Hematopoietic multipotent progenitor cell (in vitro differentiated cells): Measurements from ENCODE around the gene DYDC2. TPM values are rescaled to one million over a fixed set of nuclear protein-coding genes. Genes with fewer than 3 reads are reported as not detected.
A peak's percentile ranks its signal among the peaks of the same experiment; 100 is the strongest.

Experiments used
- DNase-seq, 3 donors: peaks; one replicate each; pipeline ENCODE4 v3.0.0-alpha.2; 2011 to 2015; ENCODE audit warnings: low read depth in 2 of 3, low spot score in 2 of 3
- total RNA-seq: library from RNA; depleted of rRNA; stranded (reverse); fragments of >200 nt; gene quantifications from one replicate; pipeline ENCODE4 v1.2.3, GENCODE V29; 2012

Gene DYDC2
- total RNA-seq, 1 donor = not detected

- no peak for DNase-seq
Observed at GRCh38 chr10:80365510-80365909, 8.9 kb downstream of the DYDC2 start.

GRCh38 chr10:80371467-80371866, 14.9 kb downstream of the DYDC2 start:
- no peak for DNase-seq

GRCh38 chr10:80372675-80373074, 16.1 kb downstream of the DYDC2 start:
- DNase-seq = no peak

- no peak for DNase-seq
Observed at GRCh38 chr10:80373502-80373901, 16.9 kb downstream of the DYDC2 start.

- DNase-seq = no peak
Observed at GRCh38 chr10:80379701-80380100, 23.1 kb downstream of the DYDC2 start.

- DNase-seq = no peak
Observed at GRCh38 chr10:80380185-80380584, 23.6 kb downstream of the DYDC2 start.

- DNase-seq = peak; percentile 24 to 87 (median 68)
Observed at GRCh38 chr10:80382989-80383388, 26.4 kb downstream of the DYDC2 start.

GRCh38 chr10:80390740-80391139, 34.2 kb downstream of the DYDC2 start:
- DNase-seq = no peak

GRCh38 chr10:80392250-80392649, 35.7 kb downstream of the DYDC2 start:
- DNase-seq = no peak

GRCh38 chr10:80394358-80394916, 37.9 kb downstream of the DYDC2 start:
- DNase-seq = no peak

- DNase-seq = no peak
Observed at GRCh38 chr10:80397014-80397413, 40.4 kb downstream of the DYDC2 start.

GRCh38 chr10:80400136-80400804, 43.7 kb downstream of the DYDC2 start:
- no peak for DNase-seq

- DNase-seq = no peak
Observed at GRCh38 chr10:80405035-80405434, 48.5 kb downstream of the DYDC2 start.

GRCh38 chr10:80405626-80406025, 49.0 kb downstream of the DYDC2 start:
- DNase-seq = no peak

GRCh38 chr10:80406204-80406603, 49.6 kb downstream of the DYDC2 start:
- no peak for DNase-seq

- DNase-seq = no peak
Observed at GRCh38 chr10:80407812-80408241, 51.2 kb downstream of the DYDC2 start.

GRCh38 chr10:80408242-80409101, 51.9 kb downstream of the DYDC2 start, which contains the start of gene PRXL2A:
TSS of gene PRXL2A (plus strand) at chr10:80408551. CDS start at chr10:80420468, 11,917 bp downstream.
- DNase-seq = peak; percentile 25 to 85 (median 78)

GRCh38 chr10:80409121-80409520, 52.5 kb downstream of the DYDC2 start:
- no peak for DNase-seq

GRCh38 chr10:80410122-80410521, 53.5 kb downstream of the DYDC2 start:
- no peak for DNase-seq

- DNase-seq = peak in 1 of 3 donors; percentile 44
Observed at GRCh38 chr10:80410578-80411145, 54.1 kb downstream of the DYDC2 start.

- no peak for DNase-seq
Observed at GRCh38 chr10:80411267-80411668, 54.7 kb downstream of the DYDC2 start.
